RKO (cell line): ENCODE data around the gene PLXNA1.

ENCODE experiments used
- DNase-seq: peaks from one replicate; pipeline ENCODE4 v3.0.0-alpha.2; 2016; ENCODE audit warnings: low spot score

Gene PLXNA1

GRCh38 chr3:126982471-126983175 lies at the start of gene PLXNA1:
PLXNA1 (plus strand) TSS chr3:126983115; CDS start chr3:126988594, 5,479 bp downstream.
- DNase-seq, result peak; percentile 81

GRCh38 chr3:126934031-126934531 lies 48.8 kb upstream of the PLXNA1 start:
- no peak for DNase-seq

DNA sequence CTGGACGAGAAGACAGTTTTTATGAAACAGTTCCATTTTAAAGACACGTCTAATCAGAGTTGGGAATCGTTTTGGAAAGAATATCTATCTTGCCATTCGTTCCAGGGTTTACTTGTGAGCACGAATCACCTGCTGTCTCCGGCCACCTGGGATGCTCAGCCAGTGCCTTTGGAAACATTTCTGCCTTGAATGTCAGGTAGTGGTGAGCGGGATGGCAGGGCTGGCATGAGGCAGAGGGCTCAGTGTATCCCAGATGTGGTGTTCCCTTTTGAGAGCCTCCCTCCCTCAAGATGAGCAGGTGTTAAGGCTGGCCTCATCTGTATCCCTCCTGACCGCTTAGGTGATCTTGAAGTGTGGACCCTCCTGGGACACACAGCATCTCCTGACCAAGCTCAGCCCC lies 47.9 kb upstream of the PLXNA1 start:
- no peak for DNase-seq

GRCh38 chr3:126935756-126936509 lies 47.0 kb upstream of the PLXNA1 start:
- DNase-seq, result no peak

- no peak for DNase-seq
These were observed 46.0 kb upstream of the PLXNA1 start for GRCh38 chr3:126936853-126937425.

GRCh38 chr3:126937533-126937932 lies 45.4 kb upstream of the PLXNA1 start:
- no peak for DNase-seq

DNA sequence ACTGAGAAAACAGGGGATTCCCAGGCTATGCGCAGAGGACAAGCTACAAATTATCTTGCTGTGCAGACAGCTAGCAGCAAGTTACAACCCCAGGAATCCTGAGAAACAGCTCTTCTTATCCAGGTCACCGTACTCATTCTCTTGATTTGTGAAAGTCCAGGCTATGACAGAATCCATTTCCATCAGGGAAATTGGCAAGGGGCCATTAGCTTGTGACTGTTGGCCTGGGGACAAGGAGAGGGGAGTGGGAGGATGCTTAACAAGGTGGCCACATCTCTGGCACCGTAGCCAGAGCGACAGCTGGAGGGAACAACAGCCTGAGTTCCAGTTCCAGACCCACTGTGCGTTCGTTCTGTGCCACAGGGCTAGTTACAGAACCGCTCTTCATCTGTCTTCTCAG lies 44.9 kb upstream of the PLXNA1 start:
- no peak for DNase-seq

GRCh38 chr3:126938520-126939337 lies 44.2 kb upstream of the PLXNA1 start:
- DNase-seq, result no peak

DNA sequence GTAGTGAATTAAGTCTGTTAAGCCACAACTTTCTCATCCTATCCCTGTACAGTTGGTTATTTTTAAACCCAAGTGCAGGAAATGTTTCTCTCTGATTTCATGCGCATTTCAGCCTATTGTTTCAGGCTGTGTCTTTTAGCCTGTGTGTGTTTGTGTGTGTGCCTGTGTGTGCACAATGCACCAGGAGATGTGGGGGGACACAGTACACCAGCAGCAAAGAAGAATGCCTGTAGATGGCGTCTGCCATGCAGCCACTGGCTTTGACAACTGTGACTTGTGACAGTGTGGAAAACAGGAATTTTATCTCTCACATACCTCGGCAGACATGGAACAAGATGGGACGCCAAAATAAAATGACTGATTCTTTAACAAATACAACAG lies 43.6 kb upstream of the PLXNA1 start:
- DNase-seq, result peak; percentile 9

- no peak for DNase-seq
These were observed 43.2 kb upstream of the PLXNA1 start for GRCh38 chr3:126939733-126940132.

- no peak for DNase-seq
These were observed 41.1 kb upstream of the PLXNA1 start for GRCh38 chr3:126941721-126942270.

DNA sequence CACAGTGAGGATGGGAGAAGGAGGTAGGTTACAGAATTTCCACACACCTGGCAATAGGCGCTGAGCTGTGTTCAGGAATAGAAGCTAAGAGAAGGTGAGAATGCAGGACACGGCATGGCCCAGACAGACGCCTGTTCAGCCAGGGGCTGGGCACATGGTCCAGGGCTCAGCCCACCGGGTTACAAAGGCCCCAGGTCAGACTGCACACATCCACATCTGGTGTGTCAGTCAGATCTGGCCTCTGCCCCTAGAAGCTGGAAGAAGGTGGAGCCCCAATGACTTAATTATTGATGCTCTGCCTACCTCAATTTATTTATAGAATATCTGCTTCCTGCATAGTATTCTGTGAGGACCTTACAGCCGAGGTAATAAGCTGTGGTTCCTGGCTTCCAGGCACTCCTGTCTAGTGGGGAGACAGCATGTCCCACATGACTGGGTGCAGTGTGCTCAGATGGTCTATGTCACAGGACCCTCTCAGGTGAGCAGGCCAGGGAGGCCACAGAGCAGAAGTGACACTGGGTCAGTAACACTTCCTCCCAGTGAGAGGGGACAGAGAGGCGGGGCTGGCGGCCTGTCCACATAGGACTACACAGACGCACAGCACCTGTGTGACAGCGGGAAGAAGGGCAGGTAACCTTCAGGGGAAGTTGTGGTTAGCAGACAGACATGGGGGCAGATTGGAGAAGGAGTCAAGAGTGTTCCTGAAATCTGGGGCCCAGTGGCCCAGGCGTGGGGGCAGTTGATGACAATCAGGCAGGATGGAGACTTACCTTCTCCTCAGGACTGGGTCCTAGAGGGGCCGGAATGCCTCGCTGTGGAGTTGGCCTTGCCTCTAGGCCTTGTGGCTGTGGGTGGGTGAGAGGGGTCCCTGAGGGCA lies 38.6 kb upstream of the PLXNA1 start:
- DNase-seq, result no peak

DNA sequence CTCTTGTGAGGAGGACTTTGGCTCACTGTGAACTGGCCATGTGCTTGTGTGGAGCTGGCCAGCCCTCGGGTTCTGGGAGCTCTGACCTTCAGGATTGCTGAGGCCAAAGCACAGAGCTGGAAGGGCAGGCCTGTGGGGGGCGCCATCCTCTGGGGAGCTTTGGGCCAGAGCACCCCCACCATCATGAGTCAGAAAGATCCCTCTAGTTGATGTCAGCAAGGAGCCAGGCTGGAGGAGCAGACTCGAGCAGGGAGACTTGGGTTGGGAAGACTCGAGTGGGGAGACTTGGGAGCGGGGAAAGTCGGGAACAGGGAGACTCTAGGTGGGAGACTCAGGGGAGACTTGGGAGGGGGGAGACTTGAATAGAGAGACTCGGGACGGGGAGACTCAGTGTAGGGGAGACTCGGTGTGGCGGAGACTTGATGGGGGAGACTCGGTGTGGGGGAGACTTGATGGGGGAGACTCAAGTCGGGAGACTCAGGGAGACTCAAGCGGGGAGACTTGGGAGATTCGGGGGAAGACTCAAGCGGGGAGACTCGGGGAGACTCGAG lies 37.7 kb upstream of the PLXNA1 start:
- no peak for DNase-seq

DNA sequence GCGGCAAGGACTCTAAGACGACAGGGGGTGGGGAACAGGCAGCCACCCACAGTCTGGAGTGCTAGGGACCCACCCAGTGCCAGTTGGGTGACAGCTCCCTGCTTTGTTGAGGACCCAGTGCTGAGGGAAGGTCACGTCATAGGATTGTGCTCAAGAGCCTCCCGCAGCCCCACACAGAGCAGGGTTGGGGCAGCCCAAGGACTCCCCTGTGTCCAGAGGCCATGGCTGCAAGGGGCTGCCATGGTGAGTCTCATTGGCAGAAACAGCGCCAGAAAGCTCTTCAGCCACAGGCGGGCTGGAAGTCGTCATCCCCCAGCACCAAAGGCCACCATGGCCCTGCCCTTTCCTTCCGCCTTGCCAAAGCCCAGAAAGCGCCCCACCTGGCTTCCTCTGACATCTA lies 37.0 kb upstream of the PLXNA1 start:
- no peak for DNase-seq

DNA sequence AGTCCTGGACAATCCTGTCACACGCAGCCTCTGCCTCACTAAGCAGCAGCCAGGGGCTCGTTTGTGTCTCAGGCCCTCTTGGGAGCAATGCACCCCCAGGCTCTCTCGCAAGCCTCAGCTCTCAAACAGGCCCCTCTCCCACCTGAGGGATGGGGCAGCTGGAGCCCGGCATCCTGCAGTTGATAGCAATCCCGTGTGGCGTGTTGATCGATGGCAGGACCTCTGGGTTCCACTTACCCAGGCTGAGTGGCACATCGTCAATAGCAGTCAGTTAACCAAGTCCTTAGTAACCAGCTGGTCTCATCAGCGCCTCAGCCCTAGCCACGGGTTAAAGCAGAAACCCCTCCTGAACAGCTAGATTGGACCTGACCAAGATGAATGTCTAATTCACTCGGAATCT lies 36.5 kb upstream of the PLXNA1 start:
- no peak for DNase-seq

DNA sequence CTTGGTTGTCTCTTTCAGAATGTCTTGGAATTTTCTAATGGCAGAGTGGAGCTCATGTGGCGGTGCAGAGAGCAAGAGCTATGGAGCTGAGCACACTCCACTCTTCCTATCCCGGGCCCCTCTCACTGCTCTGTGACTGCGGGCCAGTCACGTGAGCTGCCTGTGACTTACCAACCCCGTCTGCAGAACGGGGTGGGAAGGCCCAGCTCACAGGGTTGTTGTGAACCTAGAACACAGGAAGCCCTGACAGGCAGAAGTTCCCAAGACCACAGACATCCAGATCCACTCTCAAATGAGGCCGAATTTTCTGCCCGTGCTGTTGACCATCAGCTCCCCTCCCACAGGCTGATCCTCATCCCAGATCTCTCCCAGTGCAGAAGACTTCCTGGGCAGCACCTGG lies 35.5 kb upstream of the PLXNA1 start:
- DNase-seq, result no peak

DNA sequence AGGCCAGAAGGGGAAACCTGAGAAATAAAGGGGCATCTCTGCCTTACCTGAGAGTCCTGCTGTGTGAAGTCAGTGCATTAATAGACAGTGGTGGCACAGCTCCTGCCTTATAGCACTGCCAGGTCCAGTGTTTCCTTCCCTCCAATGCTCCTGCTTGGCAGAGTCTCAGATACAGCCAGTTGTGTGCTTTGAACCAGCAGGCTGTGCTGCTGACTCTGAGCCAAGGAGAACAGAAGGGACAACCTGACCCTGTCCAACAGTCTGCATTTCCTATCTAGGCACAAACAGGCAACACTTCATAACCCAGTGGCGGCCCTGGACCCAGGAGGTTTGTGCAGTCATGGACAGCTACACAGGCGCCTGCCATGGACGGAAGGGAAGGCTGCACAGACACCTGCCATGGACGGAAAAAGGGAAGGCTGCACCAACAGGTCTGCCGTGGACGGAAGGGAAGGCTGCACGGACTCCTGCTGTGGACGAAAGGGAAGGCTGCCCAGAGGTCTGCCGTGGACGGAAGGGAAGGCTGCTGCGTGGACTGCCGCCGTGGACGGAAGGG lies 33.9 kb upstream of the PLXNA1 start:
- DNase-seq, result no peak

DNA sequence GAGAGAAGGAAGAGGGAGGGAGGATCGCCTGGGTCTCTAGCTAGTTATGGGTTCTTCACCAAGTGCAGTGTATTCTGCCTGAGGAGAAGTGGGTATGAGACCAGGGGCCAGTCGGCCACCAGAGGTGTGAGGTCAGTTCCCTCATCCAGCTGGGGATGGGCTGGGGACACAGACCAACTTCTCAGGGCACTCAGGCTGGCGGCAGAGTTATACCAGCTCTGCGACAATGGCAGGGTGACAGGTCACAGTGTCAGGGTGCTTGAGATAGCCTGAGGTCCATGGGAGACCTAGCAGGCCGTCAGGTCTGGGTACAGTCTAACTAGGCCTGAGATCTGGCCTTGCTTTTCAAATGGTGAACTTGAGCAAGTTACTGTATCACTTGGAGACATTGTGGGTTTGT lies 31.4 kb upstream of the PLXNA1 start:
- DNase-seq, result no peak

- DNase-seq, result no peak
These were observed 30.5 kb upstream of the PLXNA1 start for GRCh38 chr3:126952261-126952982.
